GM06990 (cell line): Measurements from ENCODE around the gene ADAMTS9.

Experiments
- DNase-seq: peaks from one replicate; pipeline ENCODE4 v3.0.0-alpha.2; 2011; ENCODE audit not compliant: insufficient read length; ENCODE audit errors: extremely low read depth
- H3K27me3 ChIP-seq: replicated peaks from 2 replicates; pipeline ENCODE4 v1.6.0; 2011; ENCODE audit warnings: low read length; ENCODE audit not compliant: control insufficient read depth, insufficient read depth
- H3K36me3 ChIP-seq: 2 replicates; pipeline ENCODE4 v1.5.1; 2011; ENCODE audit warnings: low read length; ENCODE audit not compliant: control insufficient read depth, insufficient read depth
- H3K4me3 ChIP-seq: replicated peaks from 2 replicates; pipeline ENCODE4 v1.5.1; 2011; ENCODE audit warnings: low read depth, mild to moderate bottlenecking, control low read depth, low read length
- CTCF ChIP-seq: IDR thresholded peaks from 2 replicates; pipeline ENCODE4 v1.5.1; 2011; ENCODE audit warnings: low read length, control low read depth, mild to moderate bottlenecking, inconsistent platforms; ENCODE audit not compliant: insufficient read depth, poor library complexity, severe bottlenecking

The ADAMTS9 gene

GRCh38 chr3:64612916-64613526, 74.8 kb downstream of the ADAMTS9 start:
- Histone ChIP-seq H3K27me3 (no peaks in the 10 kb centered on the region), H3K4me3 (no peak overlapping the region), H3K36me3 (no peaks in the 10 kb centered on the region)
- TF ChIP-seq CTCF, result no peak
- DNase-seq, result no peak

- no peak for TF ChIP-seq CTCF
- DNase-seq, result no peak
- Histone ChIP-seq H3K36me3 (no peaks in the 10 kb centered on the region), H3K27me3 (no peaks in the 10 kb centered on the region), H3K4me3 (no peak overlapping the region)
Observed at GRCh38 chr3:64612082-64612860, 75.5 kb downstream of the ADAMTS9 start.

GRCh38 chr3:64608741-64609140, 79.1 kb downstream of the ADAMTS9 start:
- no peak for DNase-seq
- H3K36me3 ChIP-seq, result no peaks in the 10 kb centered on the region
- no peak for TF ChIP-seq CTCF

GRCh38 chr3:64607032-64607551, 80.7 kb downstream of the ADAMTS9 start:
- Histone ChIP-seq H3K36me3 (no peaks in the 10 kb centered on the region), H3K4me3 (no peak overlapping the region), H3K27me3 (no peaks in the 10 kb centered on the region)
- DNase-seq, result no peak
- no peak for TF ChIP-seq CTCF

More at GRCh38 chr3:64608741-64609140, 79.1 kb downstream of the ADAMTS9 start:
- Histone ChIP-seq H3K27me3 (no peaks in the 10 kb centered on the region), H3K4me3 (no peak overlapping the region)

- Histone ChIP-seq H3K27me3 (no peaks in the 10 kb centered on the region), H3K36me3 (no peaks in the 10 kb centered on the region), H3K4me3 (no peak overlapping the region)
- no peak for DNase-seq
- no peak for TF ChIP-seq CTCF
Observed at GRCh38 chr3:64604313-64604712, 83.5 kb downstream of the ADAMTS9 start.
